ENCODE measurements around the gene UBE4A.

The UBE4A gene

DNA sequence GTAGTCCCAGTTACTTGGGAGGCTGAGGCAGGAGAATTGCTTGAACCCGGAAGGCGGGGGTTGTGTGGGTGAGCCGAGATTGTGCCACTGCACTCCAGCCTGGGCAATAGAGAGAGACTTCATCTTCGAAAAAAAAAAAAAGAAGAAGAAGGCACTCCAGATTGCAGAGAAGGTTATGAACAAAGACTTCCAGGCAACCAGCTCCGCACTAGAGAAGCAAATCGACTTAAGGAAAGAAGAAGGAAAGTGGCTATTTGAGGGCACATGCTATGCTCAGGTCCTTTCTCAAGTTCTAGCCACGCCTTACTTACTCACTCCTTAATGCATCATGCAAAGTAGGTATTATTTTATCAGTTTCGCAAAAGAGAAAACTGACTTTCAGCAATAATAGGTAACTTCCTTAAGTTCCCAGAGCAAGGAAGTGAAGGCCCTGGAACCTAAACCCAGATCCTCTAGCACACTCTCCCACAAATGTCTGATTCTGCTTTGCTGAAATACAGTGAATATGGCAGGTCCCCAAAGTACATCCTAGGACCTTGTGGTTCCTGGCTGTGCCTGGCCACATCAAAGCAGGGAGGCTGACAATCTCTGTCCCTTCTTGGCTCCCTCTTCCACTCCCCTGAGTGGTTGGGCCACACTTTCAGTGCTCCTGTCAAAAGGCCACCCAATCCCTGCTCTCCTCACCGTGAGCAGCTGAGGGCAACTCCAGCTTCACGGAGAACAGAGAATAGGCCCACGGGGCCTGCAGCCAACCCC is 40.6 kb upstream of the UBE4A start:
- TF ChIP-seq, protein P1, sequence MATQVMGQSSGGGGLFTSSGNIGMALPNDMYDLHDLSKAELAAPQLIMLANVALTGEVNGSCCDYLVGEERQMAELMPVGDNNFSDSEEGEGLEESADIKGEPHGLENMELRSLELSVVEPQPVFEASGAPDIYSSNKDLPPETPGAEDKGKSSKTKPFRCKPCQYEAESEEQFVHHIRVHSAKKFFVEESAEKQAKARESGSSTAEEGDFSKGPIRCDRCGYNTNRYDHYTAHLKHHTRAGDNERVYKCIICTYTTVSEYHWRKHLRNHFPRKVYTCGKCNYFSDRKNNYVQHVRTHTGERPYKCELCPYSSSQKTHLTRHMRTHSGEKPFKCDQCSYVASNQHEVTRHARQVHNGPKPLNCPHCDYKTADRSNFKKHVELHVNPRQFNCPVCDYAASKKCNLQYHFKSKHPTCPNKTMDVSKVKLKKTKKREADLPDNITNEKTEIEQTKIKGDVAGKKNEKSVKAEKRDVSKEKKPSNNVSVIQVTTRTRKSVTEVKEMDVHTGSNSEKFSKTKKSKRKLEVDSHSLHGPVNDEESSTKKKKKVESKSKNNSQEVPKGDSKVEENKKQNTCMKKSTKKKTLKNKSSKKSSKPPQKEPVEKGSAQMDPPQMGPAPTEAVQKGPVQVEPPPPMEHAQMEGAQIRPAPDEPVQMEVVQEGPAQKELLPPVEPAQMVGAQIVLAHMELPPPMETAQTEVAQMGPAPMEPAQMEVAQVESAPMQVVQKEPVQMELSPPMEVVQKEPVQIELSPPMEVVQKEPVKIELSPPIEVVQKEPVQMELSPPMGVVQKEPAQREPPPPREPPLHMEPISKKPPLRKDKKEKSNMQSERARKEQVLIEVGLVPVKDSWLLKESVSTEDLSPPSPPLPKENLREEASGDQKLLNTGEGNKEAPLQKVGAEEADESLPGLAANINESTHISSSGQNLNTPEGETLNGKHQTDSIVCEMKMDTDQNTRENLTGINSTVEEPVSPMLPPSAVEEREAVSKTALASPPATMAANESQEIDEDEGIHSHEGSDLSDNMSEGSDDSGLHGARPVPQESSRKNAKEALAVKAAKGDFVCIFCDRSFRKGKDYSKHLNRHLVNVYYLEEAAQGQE (IDR thresholded peaks at IDR 0.05; ENCODE audit: insufficient read depth in 1 of 2, low read depth in 2 of 2, low read length in 2 of 2), result no peak
- no peak for TF ChIP-seq FOXP2 (optimal IDR thresholded peaks at IDR 0.05; ENCODE audit: borderline replicate concordance, extremely low read depth, extremely low read length, insufficient read depth)
- TF ChIP-seq TAF1 (IDR thresholded peaks at IDR 0.05; ENCODE audit: borderline replicate concordance, insufficient read depth, low read length), result no peak
- no peak for TF ChIP-seq POLR2AphosphoS5 (IDR thresholded peaks at IDR 0.05; ENCODE audit: low read depth, low read length)
- TF ChIP-seq SIN3A (IDR thresholded peaks at IDR 0.05; ENCODE audit: borderline replicate concordance, insufficient read depth, low read length), result no peak

DNA sequence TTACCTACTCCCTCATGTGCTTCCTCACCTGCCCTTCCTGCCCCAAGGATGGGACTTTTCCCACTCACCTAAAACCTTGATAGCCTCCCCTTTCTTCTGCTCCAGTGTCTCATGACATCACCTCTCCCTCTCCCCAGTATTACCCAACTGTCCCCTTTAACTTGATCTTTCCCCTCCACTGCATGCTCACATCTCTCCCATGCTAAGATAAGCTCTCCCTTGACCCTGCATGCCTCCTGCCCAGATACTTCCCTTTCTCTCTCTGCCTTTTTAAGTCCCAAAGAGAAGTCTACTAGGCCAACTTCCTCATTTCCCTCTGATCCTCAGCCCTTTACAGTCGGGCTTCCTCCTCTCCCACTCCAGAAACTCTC is 40.1 kb upstream of the UBE4A start:
- TF ChIP-seq SIN3A (IDR thresholded peaks at IDR 0.05; ENCODE audit: borderline replicate concordance, insufficient read depth, low read length) (no peak), POLR2AphosphoS5 (IDR thresholded peaks at IDR 0.05; ENCODE audit: low read depth, low read length) (no peak), TAF1 (IDR thresholded peaks at IDR 0.05; ENCODE audit: borderline replicate concordance, insufficient read depth, low read length) (no peak), FOXP2 (optimal IDR thresholded peaks at IDR 0.05; ENCODE audit: borderline replicate concordance, extremely low read depth, extremely low read length, insufficient read depth) (no peak)
- TF ChIP-seq, protein P1 (IDR thresholded peaks at IDR 0.05; ENCODE audit: insufficient read depth in 1 of 2, low read depth in 2 of 2, low read length in 2 of 2), result no peak

DNA sequence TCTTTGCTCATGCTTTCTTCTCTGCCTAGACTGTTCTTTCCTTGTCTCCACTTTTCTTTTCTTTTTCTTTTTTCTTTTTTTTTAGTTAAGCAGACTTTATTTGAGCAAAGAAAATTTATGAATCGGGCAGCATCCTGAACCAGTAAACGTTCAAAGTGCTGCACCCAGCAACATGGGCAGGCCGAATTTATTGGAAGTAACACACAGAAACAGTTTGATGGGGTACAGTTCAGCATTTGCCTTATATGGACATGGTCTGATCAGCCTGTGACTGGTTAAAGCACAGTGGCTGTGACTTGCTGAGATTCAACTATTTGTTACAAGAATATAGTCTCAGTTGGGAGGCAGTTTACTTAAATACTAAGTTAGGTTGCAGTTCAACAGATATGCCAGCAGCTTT is 38.9 kb upstream of the UBE4A start:
- TF ChIP-seq POLR2AphosphoS5 (IDR thresholded peaks at IDR 0.05; ENCODE audit: low read depth, low read length) (no peak), TAF1 (IDR thresholded peaks at IDR 0.05; ENCODE audit: borderline replicate concordance, insufficient read depth, low read length) (no peak), SIN3A (IDR thresholded peaks at IDR 0.05; ENCODE audit: borderline replicate concordance, insufficient read depth, low read length) (no peak), FOXP2 (optimal IDR thresholded peaks at IDR 0.05; ENCODE audit: borderline replicate concordance, extremely low read depth, extremely low read length, insufficient read depth) (no peak)
- TF ChIP-seq, protein P1 (IDR thresholded peaks at IDR 0.05; ENCODE audit: insufficient read depth in 1 of 2, low read depth in 2 of 2, low read length in 2 of 2), result no peak

DNA sequence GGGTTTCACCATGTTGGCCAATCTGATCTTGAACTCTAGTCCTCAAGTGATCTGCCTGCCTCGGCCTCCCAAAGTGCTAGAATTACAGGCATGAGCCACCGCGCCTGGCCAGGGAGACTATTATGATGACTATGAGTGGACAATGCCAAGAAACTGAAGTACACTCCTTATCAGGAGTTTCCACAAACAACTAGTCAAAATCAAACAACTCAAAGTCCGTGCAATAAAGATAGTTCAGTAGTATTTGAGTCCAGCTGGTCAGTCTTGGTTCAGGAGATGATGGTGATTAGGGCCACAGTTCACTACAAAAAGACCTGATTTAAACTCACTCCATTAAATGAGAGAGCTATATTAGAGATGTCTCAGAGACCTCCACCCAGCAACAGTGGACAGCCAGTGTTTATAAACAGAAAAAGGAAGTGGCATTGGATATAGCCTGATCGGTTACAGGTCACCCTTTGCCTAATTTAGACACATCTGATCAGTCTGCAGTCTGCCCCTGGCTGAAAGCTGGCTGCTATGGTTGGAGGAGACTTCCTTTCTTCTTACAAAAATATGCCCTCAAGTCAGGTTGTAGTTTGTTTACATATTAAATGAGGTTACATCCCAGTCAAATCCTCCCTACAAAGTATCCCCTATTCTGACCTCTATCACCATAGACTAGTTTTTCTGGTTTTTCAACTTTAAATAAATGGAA is 37.9 kb upstream of the UBE4A start:
- TF ChIP-seq TAF1 (IDR thresholded peaks at IDR 0.05; ENCODE audit: borderline replicate concordance, insufficient read depth, low read length) (no peak), SIN3A (IDR thresholded peaks at IDR 0.05; ENCODE audit: borderline replicate concordance, insufficient read depth, low read length) (no peak), FOXP2 (optimal IDR thresholded peaks at IDR 0.05; ENCODE audit: borderline replicate concordance, extremely low read depth, extremely low read length, insufficient read depth) (no peak), POLR2AphosphoS5 (IDR thresholded peaks at IDR 0.05; ENCODE audit: low read depth, low read length) (no peak)
- TF ChIP-seq, protein P1 (IDR thresholded peaks at IDR 0.05; ENCODE audit: insufficient read depth in 1 of 2, low read depth in 2 of 2, low read length in 2 of 2), result no peak
